ENCODE measurements around the gene ADIG.

- TF ChIP-seq CHD2 (IDR thresholded peaks at IDR 0.05; ENCODE audit: low read depth, low read length) (no peak), XBP1 (CRISPR knock-in tag; IDR thresholded peaks at IDR 0.05) (no peak), THAP8 (CRISPR knock-in tag; IDR thresholded peaks at IDR 0.05; ENCODE audit: borderline replicate concordance) (no peak), SUZ12 (IDR thresholded peaks at IDR 0.05; ENCODE audit: low read depth, low read length) (no peak), PHB2 (IDR thresholded peaks at IDR 0.05; ENCODE audit: partially characterized antibody) (no peak)
Measured at GRCh38 chr20:38612751-38613515, 31.9 kb downstream of the ADIG start.

Measured in HepG2 (cell line).